Chondrocyte (in vitro differentiated cells): ENCODE data around the gene TMEM30A. TPM values are rescaled to one million over a fixed set of nuclear protein-coding genes. Genes with fewer than 3 reads are reported as not detected.
A peak's percentile ranks its signal among the peaks of the same experiment; 100 is the strongest.

Source experiments
- DNase-seq: peaks from one replicate; pipeline ENCODE4 v3.0.0; 2021; ENCODE audit warnings: mixed read lengths, low spot score
- H3K27ac Mint-ChIP-seq: one replicate; pipeline ENCODE4 v1.8.0; 2021; ENCODE audit warnings: mild to moderate bottlenecking, moderate library complexity, mixed read lengths; ENCODE audit not compliant: unreplicated experiment
- H3K27me3 Mint-ChIP-seq: 2 replicates; pipeline ENCODE4 v1.8.0; 2021; ENCODE audit warnings: low read depth, mixed read lengths
- H3K36me3 Mint-ChIP-seq: 2 replicates; pipeline ENCODE4 v1.8.0; 2021; ENCODE audit warnings: low read depth, mixed read lengths
- H3K4me1 Mint-ChIP-seq: 2 replicates; pipeline ENCODE4 v1.8.0; 2021; ENCODE audit warnings: low read depth, mild to moderate bottlenecking, mixed read lengths
- H3K4me3 Mint-ChIP-seq: one replicate; pipeline ENCODE4 v1.8.0; 2021; ENCODE audit warnings: mild to moderate bottlenecking, moderate library complexity, mixed read lengths; ENCODE audit not compliant: unreplicated experiment
- H3K9me3 Mint-ChIP-seq: 2 replicates; pipeline ENCODE4 v1.8.0; 2021; ENCODE audit warnings: low read depth, mixed read lengths
- long read RNA-seq: library from polyadenylated mRNA; stranded (forward); transcript quantifications from one replicate; pipeline ENCODE4 v2.0.0, GENCODE V29; 2021
- total RNA-seq: library from RNA; stranded (reverse); gene quantifications from 3 replicates; pipeline ENCODE4 v1.2.1, GENCODE V29; 2021
- TF ChIP-seq, protein P1 (sequence below): fragments of 200-600 bp; sonication (generic); IDR thresholded peaks from 2 replicates; pipeline ENCODE4 v1.5.0; 2021; ENCODE audit warnings: antibody characterized with exemption, mild to moderate bottlenecking, moderate library complexity

Gene TMEM30A
- total RNA-seq = 146 to 189 TPM (median 154 TPM) in 3 replicates
- long read RNA-seq, full-length matches to known transcripts = 543 of 603 reads
- long read RNA-seq, partial matches to known transcripts = 56 of 603 reads
- long read RNA-seq, other reads (novel, unspliced or antisense) = 4 of 603 reads

DNA sequence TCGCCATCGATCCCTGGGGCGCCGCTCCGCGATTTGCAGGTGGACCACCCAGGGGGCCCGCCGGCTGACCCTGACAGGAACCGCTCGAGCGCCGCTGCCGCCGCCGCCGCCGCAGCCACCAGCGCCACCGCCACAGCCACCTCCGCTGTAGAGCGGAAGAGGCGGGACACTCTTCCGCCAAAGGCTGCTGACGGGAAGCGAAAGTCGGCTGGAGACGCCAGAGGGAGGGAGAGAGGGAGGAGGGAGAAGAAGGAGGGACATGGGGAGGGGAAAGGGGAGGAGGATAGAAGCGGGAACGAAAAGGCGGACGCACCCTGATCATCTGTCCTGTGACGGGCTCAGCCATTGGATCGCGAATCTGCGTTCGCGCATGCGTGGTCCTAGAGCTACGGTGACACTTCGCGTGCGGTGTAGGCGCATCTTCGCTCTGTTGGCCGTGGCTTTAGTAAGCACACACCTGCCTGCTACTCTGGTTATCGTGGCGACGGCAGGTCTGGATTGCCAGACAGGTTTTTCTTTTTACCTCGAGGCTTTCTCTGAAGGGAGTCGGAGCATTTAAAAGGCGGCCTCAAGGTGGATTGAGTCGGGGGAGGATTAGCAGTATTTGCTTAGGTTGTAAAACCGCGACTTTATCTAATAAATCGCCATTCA lies at the start of gene TMEM30A:
TSS of gene TMEM30A (minus strand) at position 161 of the 651 bp plus-strand sequence. CDS start at position 7, 154 bp downstream.
- Mint-ChIP-seq H3K36me3 (no peaks in the 10 kb centered on the region), H3K9me3 (no peaks in the 10 kb centered on the region), H3K27ac (no peak within 1 kb of the TSS), H3K4me1 (peaks cover 38% of the 10 kb centered on the region), H3K27me3 (no peaks in the 10 kb centered on the region), H3K4me3 (no peak within 1 kb of the TSS)
- peak; percentile 97 for DNase-seq
- TF ChIP-seq, protein P1, sequence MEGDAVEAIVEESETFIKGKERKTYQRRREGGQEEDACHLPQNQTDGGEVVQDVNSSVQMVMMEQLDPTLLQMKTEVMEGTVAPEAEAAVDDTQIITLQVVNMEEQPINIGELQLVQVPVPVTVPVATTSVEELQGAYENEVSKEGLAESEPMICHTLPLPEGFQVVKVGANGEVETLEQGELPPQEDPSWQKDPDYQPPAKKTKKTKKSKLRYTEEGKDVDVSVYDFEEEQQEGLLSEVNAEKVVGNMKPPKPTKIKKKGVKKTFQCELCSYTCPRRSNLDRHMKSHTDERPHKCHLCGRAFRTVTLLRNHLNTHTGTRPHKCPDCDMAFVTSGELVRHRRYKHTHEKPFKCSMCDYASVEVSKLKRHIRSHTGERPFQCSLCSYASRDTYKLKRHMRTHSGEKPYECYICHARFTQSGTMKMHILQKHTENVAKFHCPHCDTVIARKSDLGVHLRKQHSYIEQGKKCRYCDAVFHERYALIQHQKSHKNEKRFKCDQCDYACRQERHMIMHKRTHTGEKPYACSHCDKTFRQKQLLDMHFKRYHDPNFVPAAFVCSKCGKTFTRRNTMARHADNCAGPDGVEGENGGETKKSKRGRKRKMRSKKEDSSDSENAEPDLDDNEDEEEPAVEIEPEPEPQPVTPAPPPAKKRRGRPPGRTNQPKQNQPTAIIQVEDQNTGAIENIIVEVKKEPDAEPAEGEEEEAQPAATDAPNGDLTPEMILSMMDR = no peak

DNA sequence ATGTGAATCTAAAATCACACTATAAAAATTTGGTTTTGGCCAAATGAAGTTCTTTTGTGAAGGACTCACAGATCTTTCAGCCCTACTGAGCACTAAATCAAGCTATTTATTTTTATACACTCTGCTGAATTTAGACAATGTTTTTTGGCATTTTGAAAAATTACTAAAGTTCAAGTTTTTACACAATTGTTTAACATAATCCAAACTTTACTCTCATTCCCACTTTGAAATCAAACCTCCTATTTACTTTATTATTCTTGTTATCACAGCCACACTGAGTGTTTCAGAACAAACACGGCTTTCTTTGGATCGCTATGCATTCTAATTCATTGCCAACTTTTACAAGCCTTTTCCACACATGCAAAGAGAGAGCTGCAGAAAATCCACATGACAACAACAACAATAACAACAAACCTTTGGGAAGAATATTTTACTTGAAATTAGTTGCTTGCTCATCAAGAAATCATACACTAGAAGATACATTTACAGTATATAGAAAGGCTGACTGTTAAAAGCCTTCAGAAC lies 49.1 kb upstream of the TMEM30A start:
- H3K4me1 Mint-ChIP-seq = peaks cover 26% of the 10 kb centered on the region
- no peaks in the 10 kb centered on the region for H3K36me3 Mint-ChIP-seq
- DNase-seq = no peak
- no peaks in the 10 kb centered on the region for H3K9me3 Mint-ChIP-seq
- no peak overlapping the region for H3K4me3 Mint-ChIP-seq
- H3K27ac Mint-ChIP-seq = no peak overlapping the region
- H3K27me3 Mint-ChIP-seq = no peaks in the 10 kb centered on the region
- TF ChIP-seq, protein P1 = no peak

DNA sequence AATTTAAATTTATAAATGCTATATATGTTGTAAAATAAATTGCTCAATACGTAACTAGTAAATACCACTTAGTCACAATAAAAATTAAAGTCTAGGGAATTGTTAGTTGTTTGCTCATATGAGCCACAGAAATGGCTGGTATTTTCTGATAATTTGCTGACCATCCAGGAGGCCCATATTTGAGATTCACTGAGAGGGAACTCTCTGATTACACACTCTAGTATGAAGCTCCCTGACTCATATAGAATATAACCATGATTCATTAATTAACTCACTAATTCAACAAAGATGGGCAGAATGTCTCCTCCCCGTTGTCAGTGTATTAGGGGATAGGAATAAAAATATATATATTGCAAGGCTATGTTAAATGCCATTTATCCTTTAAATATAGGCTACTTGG lies 46.6 kb upstream of the TMEM30A start:
- Mint-ChIP-seq H3K4me1 (peaks cover 16% of the 10 kb centered on the region), H3K27me3 (no peaks in the 10 kb centered on the region), H3K27ac (no peak overlapping the region), H3K9me3 (no peaks in the 10 kb centered on the region), H3K4me3 (no peak overlapping the region), H3K36me3 (no peaks in the 10 kb centered on the region)
- TF ChIP-seq, protein P1 = no peak
- DNase-seq = no peak

DNA sequence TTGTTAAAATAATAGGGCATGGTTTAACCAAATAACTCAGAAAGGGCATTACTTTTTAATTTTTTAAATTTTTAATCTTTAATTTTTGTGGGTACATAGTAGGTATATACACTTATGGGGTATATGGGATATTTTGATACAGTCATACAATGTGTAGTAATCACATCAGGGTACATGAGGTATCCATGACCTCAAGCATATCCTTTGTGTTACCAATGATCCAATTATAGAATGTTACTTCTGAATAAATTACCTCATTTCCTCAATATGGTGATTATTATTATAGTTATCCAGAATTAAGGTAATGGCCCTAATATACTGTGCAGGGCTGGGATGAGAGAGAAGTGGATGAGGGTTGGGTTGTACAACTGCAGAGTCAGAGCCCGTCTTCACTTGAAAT lies 45.1 kb upstream of the TMEM30A start:
- H3K4me1 Mint-ChIP-seq = peaks cover 8% of the 10 kb centered on the region
- H3K36me3 Mint-ChIP-seq = no peaks in the 10 kb centered on the region
- no peaks in the 10 kb centered on the region for H3K27me3 Mint-ChIP-seq
- no peak overlapping the region for H3K4me3 Mint-ChIP-seq
- H3K9me3 Mint-ChIP-seq = no peaks in the 10 kb centered on the region
- TF ChIP-seq, protein P1 = no peak
- H3K27ac Mint-ChIP-seq = no peak overlapping the region
- no peak for DNase-seq

DNA sequence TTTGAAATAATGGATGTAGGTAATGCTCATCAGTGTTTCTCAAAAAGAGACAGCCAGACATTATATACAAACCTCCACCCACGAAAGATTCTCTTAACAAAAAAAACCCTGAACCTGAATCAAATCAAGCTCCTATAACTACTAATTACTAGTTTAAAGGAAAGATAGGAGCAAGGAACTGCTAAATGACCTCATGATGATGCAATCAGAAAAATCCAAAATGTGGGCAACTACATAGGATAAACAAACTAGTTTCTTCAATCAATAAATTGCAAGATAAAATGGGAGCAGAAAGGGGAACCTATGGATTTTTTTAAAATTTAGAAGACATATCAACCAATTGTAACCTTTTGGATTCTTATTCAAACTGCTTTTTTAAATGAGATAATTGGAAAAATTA lies 43.2 kb upstream of the TMEM30A start:
- Mint-ChIP-seq H3K4me3 (no peak overlapping the region), H3K9me3 (no peaks in the 10 kb centered on the region), H3K4me1 (no peaks in the 10 kb centered on the region)

More for the DNA sequence above, 43.2 kb upstream of the TMEM30A start:
- TF ChIP-seq, protein P1 = no peak
- Mint-ChIP-seq H3K27me3 (no peaks in the 10 kb centered on the region), H3K27ac (no peak overlapping the region), H3K36me3 (no peaks in the 10 kb centered on the region)
- DNase-seq = no peak
